ENCODE measurements around the gene C1orf159.
"Not testable (repeated sequence)": the region's sequence is repeated elsewhere in the genome, so short reads cannot be mapped to it uniquely, and the experiment has no call there.

C1orf159 gene

DNA sequence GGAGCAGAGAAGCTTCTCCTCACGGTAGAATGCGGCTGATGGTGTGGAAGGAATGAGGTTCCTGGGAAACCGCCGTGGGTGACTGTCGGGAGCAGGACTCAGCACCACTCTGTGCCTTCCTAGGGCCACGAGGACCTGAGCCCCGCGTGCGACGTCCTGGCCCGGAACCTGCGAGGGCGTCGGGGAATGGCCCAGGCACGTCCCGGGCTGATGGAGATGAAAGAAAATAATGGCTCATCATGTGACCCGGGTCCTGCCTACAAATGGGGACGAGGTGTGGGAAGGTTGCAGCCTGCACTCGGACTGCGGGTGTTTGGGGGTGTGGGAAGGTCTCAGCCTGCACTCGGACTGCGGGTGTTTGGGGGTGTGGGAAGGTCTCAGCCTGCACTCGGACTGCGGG is 32.7 kb upstream of the C1orf159 start:
- no peak for DNase-seq

GRCh38 chr1:1148061-1148460 is 32.2 kb upstream of the C1orf159 start:
- no peak for DNase-seq

DNA sequence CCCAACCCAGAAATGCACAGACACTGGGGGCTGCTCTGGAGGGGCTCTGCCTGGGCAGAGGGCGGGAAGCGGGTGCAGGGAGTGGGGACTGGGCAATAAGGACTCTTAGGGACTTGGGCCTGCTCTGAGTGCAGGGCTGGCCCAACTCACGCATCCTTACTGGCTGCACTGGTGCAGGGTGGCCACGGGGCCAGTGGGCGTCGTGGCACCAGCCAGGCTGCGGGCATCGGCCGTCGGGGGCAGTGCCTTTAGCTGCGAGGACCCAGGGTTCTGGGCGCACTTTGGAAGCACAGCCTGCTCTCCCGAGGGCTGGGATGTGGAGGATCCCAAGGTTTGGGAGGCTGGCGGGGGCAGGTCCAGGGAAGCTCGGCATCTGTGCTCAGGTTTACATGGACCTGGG is 30.7 kb upstream of the C1orf159 start:
- no peak for DNase-seq

DNA sequence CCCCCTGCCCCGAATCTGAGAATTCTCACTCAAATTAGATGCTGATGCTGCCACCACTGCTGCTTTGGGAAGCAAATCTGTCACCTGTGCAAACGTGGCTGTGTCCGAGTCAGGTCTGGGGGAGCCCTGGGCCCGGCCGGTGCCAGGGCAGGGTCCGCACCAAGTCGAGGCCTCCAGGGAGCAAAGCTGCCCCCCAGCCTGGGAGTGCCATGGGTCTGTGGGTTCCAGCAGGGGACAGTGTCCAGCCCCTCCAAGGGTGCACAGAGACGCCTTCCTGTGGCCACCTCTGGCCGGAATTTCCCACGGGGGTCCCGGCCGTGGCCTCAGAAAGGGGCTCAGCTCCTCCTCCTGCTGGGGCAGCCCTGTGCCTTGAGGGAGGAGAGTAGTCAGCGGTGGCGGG is 30.1 kb upstream of the C1orf159 start:
- DNase-seq: no peak

- DNase-seq: no peak
These were observed 29.6 kb upstream of the C1orf159 start for GRCh38 chr1:1145547-1145914.

DNA sequence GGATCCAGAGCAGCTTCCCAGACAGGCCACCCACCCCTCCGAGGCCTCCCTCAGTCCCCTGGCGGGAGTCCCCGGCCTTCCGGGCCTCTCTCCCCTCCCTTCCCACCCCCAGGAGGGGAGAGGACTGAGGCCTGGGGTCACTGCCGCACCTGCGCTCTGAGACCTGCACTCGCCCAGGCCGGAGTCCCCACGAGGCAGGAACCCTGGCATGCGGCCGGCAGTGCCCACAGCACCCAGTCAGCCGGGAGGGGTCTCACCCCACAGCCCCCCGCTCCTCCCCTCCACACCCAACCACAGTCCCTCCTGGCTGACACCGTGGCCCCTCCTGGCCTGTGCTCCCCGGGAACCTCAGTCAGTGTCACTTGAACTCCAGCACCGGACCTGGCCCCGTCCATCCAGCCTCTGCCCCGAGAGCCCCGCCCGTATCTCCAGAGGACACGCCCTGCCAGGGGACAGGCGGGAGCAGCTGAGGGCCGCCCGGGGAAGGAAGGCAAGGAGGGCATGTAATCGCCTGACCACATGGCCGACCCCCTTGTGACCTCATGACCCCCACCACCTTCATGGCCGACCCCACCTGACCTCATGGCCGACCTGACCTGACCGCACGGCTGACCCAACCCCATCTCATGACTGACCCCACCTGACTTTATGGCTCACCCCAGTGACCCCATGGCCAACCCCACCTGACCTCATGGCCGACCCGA is 29.1 kb upstream of the C1orf159 start:
- no peak for DNase-seq

GRCh38 chr1:1144122-1144842 is 28.4 kb upstream of the C1orf159 start:
- DNase-seq: no peak

GRCh38 chr1:1143636-1144035 is 27.7 kb upstream of the C1orf159 start:
- no peak for DNase-seq

DNA sequence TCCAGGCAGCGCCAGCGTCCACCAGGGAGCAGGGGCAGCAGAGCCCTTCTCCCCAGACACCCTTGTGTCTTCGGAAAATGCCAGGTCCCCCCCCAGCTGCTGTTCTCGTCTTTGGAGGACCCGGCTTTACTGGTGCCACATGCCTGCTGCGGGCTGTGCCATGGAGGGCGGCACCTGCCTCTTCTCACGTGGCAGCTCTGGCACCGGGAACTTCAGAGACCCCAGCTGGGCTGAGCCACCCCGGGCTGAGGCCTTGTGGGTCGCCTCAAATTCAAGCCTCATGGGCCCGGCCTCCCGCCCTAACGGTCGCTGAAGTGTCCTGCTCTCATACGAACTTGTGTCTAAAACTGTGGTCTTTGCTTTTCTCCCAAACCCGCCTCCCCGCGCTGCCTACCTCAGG is 27.0 kb upstream of the C1orf159 start:
- no peak for DNase-seq

DNA sequence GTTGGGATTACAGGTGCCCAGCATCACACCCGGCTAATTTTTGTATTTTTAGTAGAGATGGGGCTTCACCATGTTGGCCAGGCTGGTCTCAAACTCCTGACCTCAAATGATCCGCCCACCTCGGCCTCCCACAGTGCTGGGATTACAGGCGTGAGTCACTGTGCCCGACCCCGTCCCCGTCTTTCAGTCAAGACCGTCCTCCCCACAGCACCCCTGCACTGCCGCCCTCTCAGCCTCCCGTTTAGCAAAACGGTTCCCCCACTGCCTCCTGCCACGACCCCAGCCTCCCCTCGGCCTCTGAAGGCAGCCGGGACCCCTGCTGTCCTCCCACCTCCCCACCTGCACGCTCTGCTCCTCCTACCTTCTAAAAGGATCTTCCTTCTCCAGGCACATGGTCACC is 26.5 kb upstream of the C1orf159 start:
- DNase-seq: not testable (repeated sequence)

DNA sequence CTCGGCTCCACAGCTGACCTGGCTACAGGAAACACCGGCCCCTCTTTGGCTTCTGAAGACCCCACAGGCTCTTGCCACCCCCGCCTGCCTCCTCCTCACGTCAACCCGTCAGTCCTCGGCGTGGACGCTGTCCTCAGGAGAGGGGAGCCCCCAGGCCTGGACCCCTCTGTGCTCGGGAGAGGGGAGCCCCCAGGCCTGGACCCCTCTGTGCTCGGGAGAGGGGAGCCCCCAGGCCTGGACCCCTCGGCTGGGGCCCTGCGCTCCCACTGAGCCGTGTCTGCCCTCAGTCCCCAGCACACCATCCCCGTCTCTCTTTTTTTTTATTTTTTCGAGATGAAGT is 26.0 kb upstream of the C1orf159 start:
- DNase-seq: no peak

- no peak for DNase-seq
These were observed 25.5 kb upstream of the C1orf159 start for GRCh38 chr1:1141244-1141910.

DNA sequence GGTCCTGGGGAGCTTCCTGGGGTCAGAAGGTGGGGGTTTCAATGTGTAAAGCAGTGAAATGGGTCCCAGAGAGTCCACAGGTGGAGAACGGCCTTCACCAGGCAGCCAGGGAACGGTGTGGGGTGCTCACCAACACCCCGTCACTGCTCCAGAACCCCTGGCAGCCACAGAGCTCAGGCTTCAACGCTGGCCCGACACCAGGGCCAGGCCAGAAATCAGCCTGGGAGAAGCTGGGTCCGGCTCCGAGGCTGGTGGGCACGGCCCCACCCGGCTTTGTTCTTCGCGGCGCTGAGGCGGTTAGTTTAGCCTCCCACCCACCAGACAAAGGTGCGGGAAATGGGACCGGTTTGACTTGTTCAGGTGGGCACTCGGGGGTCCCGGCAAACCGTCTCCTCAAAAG is 24.8 kb upstream of the C1orf159 start:
- DNase-seq: no peak

GRCh38 chr1:1137256-1138045 is 21.6 kb upstream of the C1orf159 start:
- DNase-seq: no peak

- no peak for DNase-seq
These were observed 20.8 kb upstream of the C1orf159 start for GRCh38 chr1:1136547-1137230.

DNA sequence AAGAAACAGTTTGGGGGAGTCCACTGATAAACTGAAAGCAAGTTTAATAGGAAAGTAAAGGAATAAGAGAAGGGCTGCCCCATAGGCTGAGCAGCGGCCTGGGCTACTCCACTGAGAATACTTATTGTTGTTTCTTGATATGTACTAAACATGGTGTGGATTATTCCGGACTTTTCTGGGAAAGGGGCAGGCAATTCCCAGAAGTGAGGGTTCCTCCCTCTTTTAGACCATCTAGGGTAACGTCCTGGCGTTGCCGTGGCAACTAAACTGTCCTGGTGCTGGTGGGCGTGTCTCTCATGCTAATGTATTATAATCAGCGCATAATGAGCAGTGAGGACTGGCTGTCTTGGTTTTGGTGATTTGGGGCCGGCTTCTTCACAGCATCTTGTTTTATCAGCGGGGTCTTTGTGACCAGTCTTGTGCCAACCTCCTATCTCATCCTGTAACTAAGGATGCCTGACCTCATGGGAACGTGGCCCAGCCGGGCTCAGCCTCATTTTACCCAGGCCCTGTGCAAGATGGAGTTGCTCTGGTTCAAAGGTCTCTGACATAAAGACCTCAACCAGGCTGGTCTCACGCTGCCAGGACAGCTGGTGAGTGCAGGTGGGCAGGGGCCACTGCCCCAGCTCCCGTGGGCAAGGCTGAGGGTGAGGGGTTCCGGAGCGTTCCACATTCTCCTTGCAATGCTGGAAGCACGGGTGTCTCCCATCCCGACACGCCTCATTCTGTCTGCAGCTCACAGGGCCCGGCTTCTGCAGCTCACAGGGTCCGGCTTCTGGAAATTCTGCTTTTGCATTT is 19.6 kb upstream of the C1orf159 start:
- DNase-seq: no peak

DNA sequence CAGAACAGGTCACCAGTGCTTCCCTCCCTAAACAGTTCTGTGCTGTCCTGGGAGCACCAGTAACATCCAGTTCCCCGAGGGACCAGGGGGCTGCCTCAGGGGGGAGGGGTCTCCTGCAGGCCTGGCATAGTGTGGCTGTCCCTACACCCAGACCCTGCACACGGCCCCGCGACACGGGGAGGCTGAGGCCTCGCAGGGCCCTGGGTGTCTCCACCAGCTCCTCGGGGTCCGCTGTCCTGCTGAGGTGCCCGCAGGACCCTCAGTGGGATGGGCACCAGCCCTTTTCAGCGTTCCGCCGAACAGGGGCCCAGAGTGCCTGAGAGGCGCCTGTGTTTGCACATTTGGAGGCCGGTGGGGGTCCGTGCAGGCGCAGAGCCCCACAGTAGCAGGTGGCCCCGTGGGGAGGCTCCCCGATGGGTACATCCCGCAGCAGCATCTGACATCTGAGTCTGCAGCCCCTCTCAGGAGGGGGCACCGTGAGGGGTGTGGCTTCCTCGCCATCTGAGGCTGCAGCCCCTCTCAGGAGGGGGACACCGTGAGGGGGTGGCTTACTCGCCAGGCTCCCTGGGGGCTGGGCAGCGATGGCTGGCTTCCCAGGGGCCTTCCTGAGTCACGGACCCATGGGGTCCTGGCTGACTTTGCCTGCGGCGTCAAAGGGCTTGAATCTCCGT is 18.5 kb upstream of the C1orf159 start:
- DNase-seq: no peak

DNA sequence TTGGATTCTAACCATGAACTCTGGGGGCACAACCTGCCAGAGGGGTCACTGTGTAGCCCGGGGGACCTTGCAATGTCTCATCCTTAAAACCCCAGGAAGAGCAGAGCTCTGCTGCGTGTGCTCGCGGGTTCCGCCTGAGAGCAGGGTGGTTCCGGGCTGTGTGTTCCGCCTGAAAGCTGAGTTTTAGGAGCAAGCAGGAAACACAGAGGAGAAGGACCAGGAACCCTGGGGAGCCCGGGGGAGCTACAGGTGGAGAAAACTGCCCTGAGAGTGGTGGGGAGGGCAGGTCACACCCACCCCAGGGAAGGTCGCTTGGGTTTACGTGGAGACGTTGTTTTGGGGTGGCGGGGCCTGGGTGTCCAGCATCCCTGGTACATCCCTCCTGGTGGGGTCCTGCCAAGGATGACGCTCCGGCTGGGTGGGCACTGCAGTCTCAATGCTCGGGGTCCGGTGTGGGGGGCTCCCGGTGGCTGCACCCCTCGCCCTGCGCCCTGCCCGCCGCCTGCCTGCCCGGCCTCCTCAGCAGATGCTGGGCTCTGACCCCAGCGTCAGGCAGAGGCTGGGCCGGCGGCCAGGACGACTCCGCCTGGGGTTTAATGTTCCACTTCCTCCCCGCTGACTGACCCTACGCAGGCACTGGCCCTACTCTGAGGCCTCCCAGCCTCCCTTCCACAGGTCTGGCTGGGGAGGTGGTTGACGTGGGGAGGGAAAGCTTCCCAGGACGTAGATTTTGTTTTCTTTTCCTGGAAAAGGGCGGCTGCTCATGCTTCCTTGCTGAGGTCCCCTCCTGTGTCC is 17.3 kb upstream of the C1orf159 start:
- DNase-seq: no peak

- no peak for DNase-seq
These were observed 16.4 kb upstream of the C1orf159 start for GRCh38 chr1:1132042-1132950.
